Stimulated activated CD8-positive, alpha-beta memory T cell treated with anti-CD3 and anti-CD28 coated beads, Interleukin-15, amount 100 ng/mL, for 4 hours (primary cell): ENCODE data around the gene TMEM145.
A peak's percentile ranks its signal among the peaks of the same experiment; 100 is the strongest.
"Not testable (repeated sequence)": the region's sequence is repeated elsewhere in the genome, so short reads cannot be mapped to it uniquely, and the experiment has no call there.

Experiments
- DNase-seq, 2 donors: peaks; one replicate each; pipeline ENCODE4 v3.0.0-alpha.2; 2020; ENCODE audit warnings: low read depth in 2 of 2

TMEM145 gene

DNA sequence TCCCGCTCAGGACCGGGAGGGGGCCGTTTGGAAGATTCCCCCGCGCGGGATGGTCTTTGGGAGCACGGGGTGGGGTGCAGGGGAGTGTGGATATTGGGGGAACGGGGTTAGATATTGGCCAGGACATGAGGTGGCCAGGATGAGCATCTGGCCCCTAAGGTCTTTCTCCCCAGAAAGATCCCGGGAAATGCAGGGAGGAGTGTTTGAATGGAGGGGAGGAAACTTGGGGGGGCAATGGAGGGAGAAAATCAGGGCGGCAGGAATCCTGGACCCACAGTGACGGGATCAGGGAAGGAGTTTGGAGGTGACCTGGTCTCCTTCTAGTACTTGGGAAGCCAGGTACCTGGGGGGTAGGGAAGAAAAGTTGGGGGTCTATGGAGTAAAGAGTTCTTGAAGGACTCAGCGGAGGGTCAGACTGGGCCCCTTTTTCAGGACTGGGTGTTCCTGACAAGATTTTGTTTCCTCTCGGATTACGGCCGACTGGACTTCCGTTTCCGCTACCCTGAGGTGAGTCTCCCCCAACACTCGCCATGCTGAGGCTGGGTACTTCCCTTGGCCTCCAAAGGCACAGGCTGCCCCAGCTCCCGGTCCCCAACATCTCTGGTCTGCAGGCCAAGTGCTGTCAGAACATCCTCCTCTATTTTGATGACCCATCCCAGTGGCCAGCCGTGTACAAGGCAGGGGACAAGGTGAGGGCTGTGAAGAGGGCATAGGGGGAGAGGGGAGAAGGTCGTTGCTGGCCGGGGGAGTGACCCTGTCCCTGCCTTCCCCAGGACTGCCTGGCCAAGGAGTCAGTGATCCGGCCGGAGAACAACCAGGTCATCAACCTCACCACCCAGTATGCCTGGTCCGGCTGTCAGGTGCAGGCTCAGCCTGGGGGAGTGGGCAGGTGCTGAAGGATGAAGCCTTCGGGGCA is 989 bp downstream of the TMEM145 start:
- no peak for DNase-seq

DNA sequence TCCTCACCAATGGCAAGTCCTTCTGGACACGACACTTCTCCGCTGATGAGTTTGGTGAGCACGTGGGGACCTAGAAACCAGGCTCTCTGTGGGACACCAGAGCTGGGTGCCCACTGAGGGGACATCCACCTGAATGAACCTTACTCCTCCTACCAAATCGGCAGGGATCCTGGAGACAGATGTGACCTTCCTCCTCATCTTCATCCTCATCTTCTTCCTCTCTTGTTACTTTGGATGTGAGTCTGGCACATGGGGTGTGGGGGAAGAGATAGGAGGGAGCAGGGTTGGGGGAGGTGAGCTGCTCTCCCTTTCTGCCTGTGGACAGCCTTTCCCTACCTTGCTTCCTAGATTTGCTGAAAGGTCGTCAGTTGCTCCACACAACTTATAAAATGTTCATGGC is 1.9 kb downstream of the TMEM145 start:
- no peak for DNase-seq

DNA sequence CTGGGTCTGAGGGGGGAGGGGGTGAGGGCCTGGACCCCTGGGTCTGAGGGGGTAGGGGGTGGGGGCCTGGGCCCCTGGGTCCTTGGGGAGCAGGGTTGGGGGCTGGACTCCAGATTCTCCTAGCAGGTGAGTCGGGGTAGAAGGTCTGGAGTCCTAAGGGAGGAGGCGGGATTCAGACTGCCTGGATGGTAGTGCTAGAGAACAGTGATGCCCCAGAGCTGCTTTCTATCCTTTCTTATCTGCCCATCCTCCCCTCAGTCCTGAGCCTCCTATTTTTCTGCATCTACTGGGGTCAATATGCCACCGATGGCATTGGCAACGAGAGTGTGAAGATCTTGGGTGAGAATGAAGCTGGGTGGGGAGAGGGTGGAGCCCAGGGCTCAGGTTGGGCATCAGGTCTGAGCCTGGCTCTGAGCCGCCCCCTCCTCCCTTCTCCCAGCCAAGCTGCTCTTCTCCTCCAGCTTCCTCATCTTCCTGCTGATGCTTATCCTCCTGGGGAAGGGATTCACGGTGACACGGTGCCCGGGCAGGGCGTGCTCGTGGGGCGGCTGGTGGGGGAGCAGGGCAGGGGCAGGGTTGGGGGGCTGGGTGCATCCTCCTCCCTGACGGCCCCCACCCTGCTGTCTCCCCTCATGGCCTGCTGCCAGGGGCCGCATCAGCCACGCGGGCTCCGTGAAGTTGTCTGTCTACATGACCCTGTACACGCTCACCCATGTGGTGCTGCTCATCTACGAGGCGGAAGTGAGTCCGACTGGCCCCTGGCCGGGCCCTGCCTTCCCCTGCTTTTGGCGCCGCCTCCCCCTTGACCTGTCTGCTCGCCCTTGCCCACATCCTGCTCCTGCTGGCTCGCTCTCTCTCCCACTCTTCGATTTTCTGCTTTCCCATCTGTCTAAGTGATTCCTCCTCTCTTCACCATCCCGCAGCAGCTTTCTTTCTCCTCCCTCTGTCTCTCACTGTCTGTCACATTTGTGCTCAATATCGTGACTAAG is 3.4 kb downstream of the TMEM145 start:
- DNase-seq, result no peak

DNA sequence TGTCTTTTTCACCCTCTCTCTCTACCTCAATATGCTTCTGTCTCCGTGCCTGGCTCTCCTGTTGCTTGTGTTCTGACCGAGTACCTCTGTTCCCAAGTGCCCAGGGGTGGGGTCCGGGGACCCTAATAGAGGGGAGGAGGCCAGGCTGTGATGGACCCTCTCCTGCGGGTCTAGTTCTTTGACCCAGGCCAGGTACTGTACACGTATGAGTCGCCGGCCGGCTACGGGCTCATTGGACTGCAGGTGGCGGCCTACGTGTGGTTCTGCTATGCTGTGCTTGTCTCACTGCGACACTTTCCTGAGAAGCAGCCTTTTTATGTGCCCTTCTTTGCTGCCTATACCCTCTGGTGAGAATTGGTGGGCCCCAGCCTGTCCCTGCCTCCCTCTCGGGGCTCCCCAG is 4.4 kb downstream of the TMEM145 start:
- no peak for DNase-seq

DNA sequence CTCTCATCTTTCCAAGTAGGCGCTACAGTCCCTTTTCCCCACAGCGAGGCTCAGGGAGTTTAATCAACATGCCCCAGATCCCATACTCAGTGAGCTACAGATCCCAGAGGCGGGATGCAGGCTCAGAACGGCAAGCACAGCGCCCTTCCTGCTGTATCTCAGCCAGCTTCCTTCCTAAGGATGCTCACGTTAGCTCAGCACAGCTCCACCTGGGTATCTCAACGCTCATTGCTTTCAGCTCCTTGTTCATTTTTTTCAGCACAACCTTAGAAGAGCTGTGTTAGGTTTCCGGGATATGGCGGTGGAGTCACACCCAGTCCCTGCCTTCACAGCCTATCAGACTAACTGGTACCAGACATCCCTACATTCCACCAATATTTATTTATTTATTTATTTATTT is 9.2 kb downstream of the TMEM145 start:
- DNase-seq, result no peak

DNA sequence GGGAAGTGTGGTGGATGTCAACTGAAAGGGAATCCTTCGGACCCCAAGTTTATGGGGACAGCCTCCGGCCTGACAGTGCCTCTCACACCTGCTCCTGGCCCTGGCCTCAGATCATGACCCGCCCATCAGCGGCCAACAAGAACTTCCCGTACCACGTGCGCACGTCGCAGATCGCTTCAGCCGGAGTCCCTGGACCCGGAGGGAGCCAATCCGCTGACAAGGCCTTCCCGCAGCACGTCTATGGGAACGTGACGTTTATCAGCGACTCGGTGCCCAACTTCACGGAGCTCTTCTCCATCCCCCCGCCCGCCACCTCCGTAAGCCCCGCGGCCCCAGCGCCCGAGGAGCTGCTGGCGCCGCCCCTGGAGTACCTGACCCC is 10.4 kb downstream of the TMEM145 start:
- no peak for DNase-seq

DNA sequence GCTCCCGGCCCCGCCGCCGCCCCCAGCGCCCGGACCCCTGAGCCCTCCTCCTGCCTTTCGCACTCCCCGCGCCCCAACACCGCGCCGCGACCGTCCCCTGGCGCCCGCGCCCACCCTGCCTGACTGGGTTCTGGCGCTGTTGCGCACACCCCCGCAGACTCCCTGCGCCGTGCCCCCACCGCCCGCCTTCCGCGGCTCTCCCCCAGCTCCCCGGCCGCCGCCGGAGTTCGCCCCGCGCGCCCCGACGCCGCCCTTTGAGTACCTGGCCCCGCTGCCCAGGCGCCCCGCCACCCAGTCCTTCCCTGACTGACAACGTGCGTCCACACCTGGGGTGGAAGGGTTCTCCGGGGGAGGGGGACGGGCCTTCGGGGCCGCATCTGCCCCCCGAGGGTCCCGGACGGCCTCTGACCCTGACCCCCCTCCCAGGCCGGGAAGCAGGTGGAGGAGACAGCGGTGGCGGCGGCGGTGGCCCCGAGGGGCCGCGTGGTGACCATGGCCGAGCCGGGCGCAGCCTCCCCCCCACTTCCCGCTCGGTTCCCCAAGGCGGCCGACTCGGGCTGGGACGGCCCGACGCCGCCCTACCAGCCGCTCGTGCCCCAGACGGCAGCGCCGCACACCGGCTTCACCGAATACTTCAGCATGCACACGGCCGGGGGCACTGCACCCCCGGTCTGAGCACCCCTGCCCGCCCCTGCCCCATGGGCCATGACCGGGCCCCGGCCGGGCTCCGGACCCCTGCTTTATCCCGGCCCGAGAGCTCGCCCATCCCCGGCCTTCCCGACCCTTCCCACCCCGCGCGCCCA is 10.9 kb downstream of the TMEM145 start:
- DNase-seq, result no peak

DNA sequence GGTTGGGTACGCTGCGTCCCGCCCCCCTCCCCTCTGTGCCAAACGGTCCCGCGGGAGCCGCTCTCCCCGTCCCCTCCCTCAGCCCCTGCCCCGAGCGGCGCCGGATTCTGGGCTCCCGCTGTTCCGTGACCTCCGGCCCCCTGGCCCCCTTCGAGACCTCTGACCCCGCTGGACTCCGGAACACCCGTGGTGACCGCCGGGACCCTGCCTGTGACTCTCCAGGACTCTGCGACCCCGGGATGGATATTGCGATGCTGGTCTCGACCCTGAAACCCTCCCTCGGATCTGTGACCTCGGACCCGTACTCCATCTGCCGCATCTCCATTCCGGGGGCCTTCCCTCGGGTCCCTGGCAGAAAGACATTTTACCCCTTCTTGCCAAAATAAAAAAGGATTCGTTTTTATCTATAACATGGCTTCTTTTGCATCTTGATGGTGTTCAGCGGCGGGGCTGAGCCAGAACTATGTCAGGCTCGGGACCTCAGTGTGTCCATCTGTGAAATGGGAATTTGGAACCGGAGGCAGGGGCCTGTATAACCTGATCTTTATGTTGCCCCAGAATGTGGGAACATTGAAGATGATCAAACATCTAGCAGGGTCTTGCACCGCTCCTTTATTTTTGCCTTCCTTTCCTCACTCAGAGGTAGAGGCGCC is 11.7 kb downstream of the TMEM145 start:
- no peak for DNase-seq

DNA sequence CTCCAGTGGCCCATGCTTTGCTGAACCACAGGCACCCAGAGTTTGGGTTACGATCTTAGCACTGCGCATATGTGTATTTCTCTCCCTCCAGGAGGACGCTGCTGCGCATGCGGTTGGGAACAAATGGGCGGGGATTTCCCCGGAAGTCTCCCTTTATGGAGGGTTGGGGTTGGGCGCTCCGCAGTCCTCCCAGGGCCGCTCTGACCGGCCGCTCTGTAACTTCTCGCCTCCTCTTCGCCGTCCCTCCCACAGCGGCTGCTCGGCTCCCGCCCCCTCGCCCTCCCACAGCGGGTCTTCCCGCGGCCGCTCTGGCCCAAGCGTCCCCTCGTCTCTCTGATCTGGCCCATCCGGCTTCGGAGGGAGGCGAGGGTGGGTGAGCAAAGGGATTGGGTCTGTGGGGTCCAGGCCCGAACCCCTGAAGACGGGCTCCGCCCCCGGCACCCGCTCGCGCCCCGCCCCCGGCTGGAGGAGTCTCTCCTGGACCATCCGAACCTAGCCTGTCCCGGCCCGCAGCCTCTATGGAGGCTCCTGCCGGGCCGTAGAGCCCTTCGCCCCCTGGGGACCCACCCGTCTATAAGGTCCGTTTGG is 12.3 kb downstream of the TMEM145 start, which contains the start of gene MEGF8:
Gene MEGF8 (plus strand): TSS at position 328 of the 588 bp plus-strand sequence. CDS start 609 bp downstream, outside the sequence.
- peak; percentile 96 to 98 for DNase-seq

DNA sequence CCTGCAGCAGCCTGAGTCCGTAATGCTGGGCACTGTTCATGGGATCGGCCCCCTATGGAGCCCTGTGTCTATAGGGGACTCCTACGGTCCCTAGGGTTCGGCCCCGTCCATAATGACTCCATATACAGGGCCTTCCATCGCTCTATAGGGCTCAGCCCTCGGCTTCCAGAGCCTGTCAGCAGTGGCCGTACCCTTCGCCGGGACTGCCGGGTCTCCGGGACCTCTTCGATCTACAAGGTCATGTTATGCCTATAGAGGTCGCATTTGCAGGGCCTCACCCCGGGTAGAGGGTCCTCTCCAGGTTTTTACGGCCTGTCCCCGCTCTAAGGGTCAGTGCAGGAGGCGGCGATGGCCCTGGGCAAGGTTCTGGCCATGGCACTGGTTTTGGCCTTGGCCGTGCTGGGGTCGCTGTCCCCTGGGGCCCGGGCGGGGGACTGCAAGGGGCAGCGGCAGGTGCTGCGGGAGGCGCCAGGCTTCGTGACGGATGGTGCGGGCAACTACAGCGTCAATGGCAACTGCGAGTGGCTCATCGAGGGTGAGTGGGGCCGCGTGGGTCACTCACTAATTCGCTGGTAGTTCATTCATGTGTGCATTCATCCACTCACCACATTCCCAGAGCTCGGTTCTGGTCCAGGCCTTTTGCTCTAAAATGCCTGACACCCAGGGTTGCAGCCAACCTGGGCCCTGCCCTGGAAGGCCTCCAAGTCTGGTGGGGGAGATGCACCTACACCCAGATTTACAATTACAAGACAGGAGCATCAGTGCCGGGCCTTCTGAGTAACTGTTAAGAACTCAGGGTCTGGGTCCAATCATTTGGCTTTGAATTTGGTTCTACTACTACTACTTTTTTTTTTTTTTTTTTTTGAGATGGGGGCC is 13.0 kb downstream of the TMEM145 start:
- no peak for DNase-seq

DNA sequence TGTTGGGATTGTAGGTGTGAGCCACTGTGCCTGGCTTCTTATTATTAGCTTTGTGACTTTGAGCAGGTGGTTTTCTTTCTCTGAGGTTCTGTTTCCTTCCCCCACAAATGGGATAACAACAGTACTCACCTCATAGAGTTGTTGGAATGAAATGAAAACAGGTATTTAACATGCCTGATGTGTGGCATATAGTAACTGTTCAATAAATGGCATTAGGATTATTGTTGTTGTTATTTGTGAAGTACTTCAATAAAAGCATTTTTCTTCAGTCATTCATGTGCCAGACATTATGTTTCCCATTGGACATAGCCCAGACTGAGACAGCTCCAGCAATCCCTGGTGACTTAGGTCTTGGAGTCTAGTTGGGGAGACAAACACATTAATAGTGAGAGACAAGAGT is 13.9 kb downstream of the TMEM145 start:
- no peak for DNase-seq

DNA sequence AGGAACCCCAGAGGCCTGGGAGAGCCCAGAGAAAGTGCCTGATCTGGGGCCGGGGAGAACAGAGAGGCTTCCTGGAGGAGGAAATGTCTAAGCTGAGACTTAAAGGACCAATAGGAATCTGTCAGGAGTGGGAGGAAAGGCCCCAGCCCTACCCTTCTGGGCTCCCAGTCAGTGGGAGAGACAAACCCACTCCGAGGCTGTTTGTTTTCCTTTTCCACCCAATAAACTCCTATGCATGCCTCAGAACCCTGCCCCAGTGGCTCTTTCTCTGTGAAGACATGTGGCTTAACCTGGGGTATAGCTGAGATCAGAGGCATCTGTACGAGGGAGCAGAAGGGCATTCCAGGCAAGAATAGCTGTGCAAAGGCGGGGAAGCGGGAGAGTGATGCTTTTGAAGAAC is 14.3 kb downstream of the TMEM145 start:
- no peak for DNase-seq

DNA sequence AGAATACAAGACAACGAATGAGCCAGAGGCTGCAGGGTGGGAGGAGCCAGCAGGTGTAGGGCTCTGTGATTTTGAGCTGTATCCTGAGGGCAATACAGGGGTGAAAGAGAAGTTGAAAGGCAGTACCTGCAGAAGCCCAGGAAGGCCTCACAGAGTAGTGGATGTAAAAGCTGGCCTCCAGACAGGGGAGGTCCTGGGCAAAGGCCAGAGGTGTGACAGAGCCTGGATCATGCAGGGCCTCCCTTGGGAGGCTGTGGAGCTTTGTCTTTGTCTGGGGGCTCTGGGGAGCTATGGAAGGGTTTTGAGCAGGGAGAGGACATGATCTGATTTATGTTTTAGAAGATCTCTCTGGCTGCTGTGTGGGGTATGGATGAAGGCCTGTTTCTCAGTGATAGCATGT is 15.0 kb downstream of the TMEM145 start:
- no peak for DNase-seq

DNA sequence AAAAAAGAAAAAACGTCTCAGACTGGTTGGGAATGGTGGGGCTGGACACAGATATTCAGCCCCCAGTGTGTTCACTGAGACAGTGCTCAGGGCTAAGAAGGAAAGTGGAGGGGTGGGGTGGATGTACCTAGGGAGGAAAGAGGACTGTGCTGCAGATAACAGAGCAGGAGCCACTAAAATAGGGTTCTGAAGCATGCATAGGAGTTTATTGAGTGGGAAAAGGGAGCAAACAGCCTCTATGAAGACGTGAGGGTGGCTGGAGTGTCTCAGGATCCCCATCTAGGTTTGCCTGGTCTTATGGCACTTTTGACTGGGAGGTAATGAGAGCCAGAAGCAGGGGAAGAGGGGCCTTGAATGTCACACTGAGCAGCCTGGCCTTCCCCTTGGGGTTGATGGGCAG is 15.7 kb downstream of the TMEM145 start:
- no peak for DNase-seq

DNA sequence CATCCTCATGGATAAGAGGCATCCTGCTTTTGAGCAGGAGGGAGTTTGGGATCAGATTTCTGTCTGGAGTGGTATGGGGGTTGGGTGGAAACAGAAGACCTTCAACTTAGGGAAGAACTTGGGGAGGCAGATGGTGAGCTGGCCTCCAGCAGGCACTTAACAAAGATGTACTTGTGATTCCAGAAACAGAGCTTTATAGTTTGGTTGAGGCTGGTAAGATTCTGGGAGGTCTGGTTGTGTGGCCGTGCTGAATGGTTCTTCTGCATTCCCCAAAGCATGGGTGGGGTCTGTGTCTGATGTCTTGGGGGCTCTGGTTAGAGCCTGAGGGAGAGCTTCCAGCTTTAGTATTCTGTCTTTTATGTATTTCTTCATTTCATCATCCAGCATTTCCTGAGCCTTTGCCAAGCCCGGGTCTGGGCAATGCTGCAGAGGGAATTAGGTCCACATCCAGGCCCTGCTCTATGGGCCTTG is 17.2 kb downstream of the TMEM145 start:
- no peak for DNase-seq

DNA sequence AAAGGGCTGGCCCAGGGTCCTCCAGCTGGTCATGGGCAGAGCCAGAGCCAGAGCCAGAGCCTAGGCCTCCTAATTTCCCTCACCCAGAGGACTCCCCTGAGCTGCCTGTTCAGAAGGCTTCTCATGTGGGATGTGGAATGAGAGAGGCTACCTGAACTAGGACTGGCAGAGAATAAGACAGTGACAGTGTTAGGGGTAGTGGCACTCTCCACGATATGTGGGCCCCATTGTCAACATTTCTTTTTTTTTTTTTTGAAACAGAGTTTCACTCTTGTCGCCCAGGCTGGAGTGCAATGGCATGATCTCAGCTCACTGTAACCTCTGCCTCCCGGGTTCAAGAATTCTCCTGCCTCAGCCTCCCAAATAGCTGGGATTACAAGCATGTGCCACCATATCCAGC is 18.2 kb downstream of the TMEM145 start:
- DNase-seq, result not testable (repeated sequence)

DNA sequence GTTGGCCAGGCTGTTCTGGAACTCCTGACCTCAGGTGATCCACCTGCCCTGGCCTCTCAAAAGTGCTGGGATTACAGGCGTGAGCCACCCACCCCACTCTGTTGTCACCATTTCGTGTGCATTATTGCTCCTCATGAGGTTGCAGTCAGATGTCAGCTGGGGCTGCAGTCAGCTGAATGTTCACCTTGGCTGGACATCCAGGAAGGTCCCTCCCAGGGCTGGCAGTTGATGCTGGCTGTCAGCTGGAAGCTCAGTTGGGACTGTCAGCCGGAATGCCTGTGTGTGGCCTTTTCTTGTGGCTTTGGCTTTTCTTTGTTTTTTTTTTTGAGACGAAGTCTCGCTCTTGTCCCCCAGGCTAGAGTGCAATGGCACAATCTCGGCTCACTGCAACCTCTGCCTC is 18.9 kb downstream of the TMEM145 start:
- DNase-seq, result no peak

DNA sequence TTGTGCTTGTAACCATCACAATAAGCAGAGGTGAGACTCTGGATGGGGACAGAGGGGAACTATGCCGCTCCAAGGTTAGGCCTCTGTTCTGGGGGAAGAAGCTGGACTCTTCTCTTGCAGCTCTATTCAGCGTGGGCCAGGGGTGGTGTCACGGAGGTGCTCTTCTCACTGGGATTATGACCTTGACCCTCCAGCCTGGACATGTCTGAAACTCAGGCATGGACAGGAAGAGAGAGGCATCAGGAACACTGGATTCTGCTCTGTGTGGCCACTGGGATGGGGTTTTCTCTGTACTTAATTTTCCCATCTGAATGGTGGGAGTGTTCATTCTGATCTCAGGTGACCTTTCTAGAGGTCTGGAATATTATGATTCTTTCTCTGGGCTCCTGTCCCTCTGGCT is 19.9 kb downstream of the TMEM145 start:
- no peak for DNase-seq

DNA sequence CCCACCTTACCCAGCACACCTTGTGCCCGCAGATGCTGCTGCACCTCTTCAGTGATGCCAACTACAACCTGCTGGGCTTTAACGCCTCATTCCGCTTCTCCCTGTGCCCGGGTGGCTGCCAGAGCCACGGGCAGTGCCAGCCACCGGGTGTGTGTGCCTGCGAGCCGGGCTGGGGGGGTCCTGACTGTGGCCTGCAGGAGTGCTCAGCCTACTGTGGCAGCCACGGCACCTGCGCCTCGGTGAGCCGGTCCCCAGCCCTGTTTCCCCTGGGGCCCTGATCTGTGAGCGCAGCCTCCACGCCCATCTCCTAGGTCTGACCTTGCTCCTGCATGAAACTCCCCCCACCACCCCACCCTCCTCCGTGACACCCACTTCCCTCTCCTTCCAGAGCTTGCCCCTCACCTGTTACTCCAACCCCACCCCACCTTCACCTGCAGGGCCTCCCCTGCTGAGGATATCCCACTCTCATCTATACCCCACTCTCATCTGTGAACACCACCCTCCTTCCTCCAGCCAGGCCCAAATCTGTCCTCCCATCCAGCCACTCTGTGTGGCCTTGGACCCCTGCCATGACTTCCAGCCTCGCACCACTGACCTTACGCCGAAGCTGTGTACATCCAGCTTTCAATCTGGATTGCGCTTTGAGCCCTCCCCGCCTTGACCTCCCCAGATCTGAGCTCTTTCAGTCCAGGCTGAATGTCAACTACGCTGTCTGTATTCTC is 21.0 kb downstream of the TMEM145 start:
- no peak for DNase-seq
